Stimulated activated CD4-positive, alpha-beta T cell treated with anti-CD3 and anti-CD28 coated beads, TNF-alpha, amount 100 ng/mL, for 24 hours (primary cell): ENCODE data around the gene MIB2.
A peak's percentile ranks its signal among the peaks of the same experiment; 100 is the strongest.
"Not testable (repeated sequence)": the region's sequence is repeated elsewhere in the genome, so short reads cannot be mapped to it uniquely, and the experiment has no call there.

Source experiments
- DNase-seq, 3 experiments: peaks; one replicate each; pipeline ENCODE4 v3.0.0-alpha.2; 2020; ENCODE audit warnings: low read depth in 3 of 3

The MIB2 gene

GRCh38 chr1:1627261-1627828 lies 12.0 kb downstream of the MIB2 start:
- DNase-seq: no peak

- no peak for DNase-seq
These were observed 12.8 kb downstream of the MIB2 start for GRCh38 chr1:1627829-1628753.

GRCh38 chr1:1628754-1629429 lies 13.6 kb downstream of the MIB2 start:
- DNase-seq: peak in 1 of 3 experiments; percentile 52

DNA sequence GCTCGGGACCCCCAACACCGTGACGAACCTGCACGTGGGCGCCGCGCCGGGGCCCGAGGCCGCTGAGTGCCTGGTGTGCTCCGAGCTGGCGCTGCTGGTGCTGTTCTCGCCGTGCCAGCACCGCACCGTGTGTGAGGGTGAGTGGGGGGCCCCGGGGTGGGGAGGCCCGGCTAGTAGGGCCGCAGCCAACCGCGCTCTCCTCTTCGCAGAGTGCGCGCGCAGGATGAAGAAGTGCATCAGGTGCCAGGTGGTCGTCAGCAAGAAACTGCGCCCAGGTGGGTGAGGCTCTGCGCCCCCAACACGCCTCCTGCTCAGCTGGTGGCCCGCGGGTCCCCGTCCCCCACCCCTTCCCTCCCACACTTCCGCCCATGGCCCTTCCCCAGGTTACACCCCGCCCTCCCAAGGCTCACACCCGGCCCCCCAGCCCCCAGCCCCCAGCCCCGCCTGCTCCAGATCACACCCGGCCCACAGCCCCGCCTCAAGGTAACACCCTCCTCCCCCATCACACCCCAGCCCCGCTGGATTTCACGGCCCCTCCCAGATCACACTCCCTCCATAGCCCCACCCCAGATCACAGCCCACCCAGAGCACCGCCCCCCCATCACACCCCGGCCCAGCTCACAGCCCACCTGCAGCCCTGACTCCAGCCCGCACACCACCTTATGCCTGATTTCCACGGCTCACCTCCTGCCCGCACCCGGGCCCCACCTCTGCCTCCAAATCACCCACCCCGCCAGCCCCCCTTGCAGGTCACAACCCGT lies 14.3 kb downstream of the MIB2 start:
- peak; percentile 31 to 55 (median 32) for DNase-seq

DNA sequence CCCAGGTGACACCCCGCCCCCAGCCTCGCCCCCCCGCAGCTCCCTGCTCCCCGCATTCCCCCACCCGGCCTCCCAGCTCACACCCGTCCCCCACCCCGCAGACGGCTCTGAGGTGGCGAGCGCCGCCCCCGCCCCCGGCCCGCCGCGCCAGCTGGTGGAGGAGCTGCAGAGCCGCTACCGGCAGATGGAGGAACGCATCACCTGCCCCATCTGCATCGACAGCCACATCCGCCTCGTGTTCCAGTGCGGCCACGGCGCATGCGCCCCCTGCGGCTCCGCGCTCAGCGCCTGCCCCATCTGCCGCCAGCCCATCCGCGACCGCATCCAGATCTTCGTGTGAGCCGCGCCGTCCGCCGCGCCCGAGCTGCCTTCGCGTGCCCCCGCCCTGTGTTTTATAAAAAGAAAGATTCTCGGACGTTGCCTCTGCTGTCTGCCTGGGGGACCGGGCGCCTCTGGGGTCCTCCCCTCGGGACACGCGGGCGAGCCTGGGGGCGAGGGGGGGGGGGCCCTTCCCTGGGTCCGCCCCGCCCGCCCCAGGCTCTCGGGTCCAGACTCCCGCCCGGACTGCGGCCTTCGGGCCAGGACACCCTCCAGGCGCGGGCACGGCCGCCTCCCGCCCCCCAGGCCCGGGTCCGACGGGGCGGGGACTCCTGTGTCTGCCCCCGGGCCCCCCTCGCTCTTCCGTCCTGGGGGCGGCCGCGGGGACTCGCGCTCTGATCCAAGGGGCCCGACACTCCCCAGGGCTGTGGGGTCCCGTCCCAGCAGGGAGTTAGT lies 15.1 kb downstream of the MIB2 start:
- DNase-seq: peak; percentile 78 to 88 (median 81)

GRCh38 chr1:1630965-1631781 lies 15.9 kb downstream of the MIB2 start:
- no peak for DNase-seq

DNA sequence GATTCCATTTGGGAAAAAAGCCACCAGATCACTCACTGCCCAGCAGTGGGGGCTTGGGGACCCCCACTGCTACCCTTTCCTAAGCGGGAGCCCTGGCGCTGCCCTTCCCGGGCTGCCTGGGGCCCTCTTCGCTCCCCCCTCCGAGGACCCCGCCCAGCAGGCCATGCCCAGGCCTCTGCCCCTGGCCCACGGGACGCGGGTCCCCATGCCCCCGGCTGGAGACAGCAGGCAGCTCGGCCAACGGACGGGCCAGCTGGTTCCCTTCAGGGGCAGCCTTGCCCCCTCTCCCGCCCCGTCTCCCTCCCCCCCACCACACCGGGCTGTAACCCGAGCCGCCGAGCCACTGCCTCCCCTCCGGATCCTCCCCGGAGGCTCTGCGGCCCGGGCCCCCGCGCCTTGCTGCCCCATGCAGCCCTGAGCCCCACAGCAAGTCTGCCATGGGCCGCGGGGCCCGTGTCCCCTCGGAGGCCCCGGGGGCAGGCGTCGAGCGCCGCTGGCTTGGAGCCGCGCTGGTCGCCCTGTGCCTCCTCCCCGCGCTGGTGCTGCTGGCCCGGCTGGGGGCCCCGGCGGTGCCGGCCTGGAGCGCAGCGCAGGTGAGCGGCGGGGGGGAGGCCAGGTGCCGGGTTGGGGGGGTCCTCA lies 16.6 kb downstream of the MIB2 start, which contains the start of gene MMP23B:
Gene MMP23B (plus strand): TSS at position 392 of the 639 bp plus-strand sequence. CDS start 46 bp downstream, at position 438.
- DNase-seq: no peak

- not testable (repeated sequence) for DNase-seq
These were observed 18.1 kb downstream of the MIB2 start for GRCh38 chr1:1633409-1633808.

GRCh38 chr1:1634613-1635012 lies 19.3 kb downstream of the MIB2 start:
- DNase-seq: not testable (repeated sequence)

DNA sequence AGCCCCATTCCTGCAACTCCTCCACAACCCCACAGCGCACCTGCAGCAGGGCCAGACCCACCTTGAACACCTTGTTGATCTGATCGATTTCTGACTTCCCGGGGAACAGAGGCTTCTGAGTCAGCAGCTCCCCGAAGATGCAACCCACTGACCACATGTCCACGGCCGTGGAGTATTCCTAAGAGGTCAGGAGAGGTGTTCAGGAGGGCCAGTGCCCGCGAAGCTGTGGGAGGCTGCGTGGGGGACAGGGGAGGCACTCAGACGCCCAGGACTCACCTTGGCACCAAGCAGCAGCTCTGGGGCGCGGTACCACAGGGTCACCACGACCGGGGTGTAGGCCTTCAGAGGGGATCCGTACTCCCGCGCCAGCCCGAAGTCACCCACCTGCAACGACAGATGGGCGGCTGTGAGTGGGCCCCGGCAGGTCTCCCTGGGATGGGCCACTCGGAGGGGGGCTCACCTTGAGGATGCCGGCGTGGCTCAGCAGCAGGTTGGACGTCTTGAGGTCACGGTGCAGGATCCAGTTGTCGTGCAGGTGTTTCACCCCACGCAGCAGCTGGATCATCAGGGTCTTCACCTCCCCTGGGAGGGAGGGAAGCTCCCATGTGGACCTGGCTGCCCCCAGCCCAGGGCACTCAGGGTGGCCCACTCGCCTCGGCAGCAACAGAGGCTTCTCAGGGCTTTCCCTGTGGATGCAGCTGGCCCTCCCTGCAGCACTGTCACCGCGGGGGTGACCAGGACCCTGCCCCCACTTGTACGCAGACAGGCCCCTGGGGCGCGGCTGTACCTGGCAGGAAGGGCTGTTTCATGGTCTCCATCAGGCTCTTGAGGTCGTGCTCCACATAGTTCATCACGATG lies 21.6 kb downstream of the MIB2 start:
- DNase-seq: not testable (repeated sequence)

GRCh38 chr1:1637479-1637875 lies 22.2 kb downstream of the MIB2 start:
- not testable (repeated sequence) for DNase-seq

GRCh38 chr1:1638528-1638927 lies 23.2 kb downstream of the MIB2 start:
- DNase-seq: not testable (repeated sequence)

- DNase-seq: not testable (repeated sequence)
These were observed 24.1 kb downstream of the MIB2 start for GRCh38 chr1:1639368-1639767.

GRCh38 chr1:1640081-1640480 lies 24.8 kb downstream of the MIB2 start:
- DNase-seq: not testable (repeated sequence)

- DNase-seq: not testable (repeated sequence)
These were observed 25.6 kb downstream of the MIB2 start for GRCh38 chr1:1640711-1641461.

DNA sequence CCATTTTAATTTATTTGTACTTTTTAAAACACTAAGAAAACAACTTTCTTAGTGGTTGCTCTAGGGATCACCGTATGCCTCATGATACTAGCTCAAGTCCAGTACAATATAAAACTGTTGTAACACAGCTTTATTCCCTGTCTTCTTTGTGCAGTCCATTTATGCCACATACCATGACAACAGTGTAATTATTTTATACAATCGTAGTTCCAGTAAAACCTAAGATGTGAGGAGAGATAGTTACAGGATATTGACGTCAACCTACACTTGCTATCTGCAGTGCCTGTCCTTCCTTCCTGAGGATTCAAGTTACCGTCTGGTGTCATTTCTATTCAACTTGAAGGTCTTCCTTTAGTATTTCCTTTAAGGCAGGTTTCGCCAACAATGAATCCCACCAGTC lies 31.0 kb downstream of the MIB2 start:
- DNase-seq: not testable (repeated sequence)

DNA sequence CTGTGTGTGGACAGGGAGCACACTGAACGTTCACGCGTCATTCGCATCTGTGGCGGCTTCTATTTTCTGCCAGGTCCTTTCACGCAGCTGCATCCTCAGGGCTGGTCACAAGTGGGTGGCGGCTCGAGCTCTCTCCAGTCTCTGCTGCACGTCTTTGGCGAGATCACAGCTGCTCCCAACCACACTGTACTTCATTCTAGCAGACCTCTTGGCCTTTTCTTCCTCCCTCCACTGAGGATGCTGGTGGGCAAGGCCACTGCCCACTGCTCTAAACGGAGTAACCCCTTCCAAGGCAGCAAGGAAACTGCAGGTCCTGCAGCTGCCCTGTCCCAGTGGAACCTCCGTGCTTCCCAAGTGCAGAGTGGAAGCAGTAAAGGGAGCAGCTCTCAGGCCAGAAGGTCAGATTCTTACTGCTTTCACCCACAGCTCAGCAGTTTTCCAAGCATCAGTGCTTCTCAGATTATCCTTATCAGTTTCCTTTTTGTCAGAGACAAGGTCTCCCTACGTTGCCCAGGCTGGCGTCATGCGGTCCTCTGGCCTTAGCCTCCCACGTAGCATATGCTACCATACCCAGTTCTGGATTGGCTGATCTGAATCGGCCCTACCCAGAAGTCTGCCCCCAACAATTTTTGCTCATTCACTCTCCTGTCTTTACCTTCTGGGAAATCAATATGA lies 32.4 kb downstream of the MIB2 start:
- not testable (repeated sequence) for DNase-seq
